Activated T-helper 2 cell treated with anti-CD3 and anti-CD28 coated beads, Interferon-gamma antibody, Interleukin-2, Interleukin-4, amounts not matched to agents 10 μg/mL and 5 μg/mL and 100 μg/mL, durations not matched to agents 14 hours and 24 hours and 36 hours (primary cell): ENCODE measurements around the gene ENTPD5. TPM values are rescaled to one million over a fixed set of nuclear protein-coding genes. Genes with fewer than 3 reads are reported as not detected.

ENCODE experiments used
- DNase-seq: peaks from one replicate; pipeline ENCODE4 v3.0.0; 2021; ENCODE audit warnings: low spot score
- H3K27ac Mint-ChIP-seq: one replicate; pipeline ENCODE4 v1.8.0; 2021; ENCODE audit warnings: mixed read lengths
- H3K27me3 Mint-ChIP-seq: one replicate; pipeline ENCODE4 v1.8.0; 2021; ENCODE audit warnings: low read depth, mixed read lengths
- H3K36me3 Mint-ChIP-seq: one replicate; pipeline ENCODE4 v1.8.0; 2021; ENCODE audit warnings: low read depth, mixed read lengths
- H3K4me1 Mint-ChIP-seq: one replicate; pipeline ENCODE4 v1.8.0; 2021; ENCODE audit warnings: low read depth, mixed read lengths
- H3K4me3 Mint-ChIP-seq: one replicate; pipeline ENCODE4 v1.8.0; 2021; ENCODE audit warnings: low read depth, mild to moderate bottlenecking, moderate library complexity, mixed read lengths
- H3K9me3 Mint-ChIP-seq: one replicate; pipeline ENCODE4 v1.8.0; 2021; ENCODE audit warnings: mixed read lengths
- intact Hi-C: fragments of 100-400 bp; cut with micrococcal nuclease; formaldehyde crosslinking; loops from one replicate; pipeline ENCODE4 v1.15.1; 2023
- total RNA-seq: library from RNA; stranded (reverse); gene quantifications from 2 replicates; pipeline ENCODE4 v1.2.3, GENCODE V29; 2022

ENTPD5 gene, protein sequence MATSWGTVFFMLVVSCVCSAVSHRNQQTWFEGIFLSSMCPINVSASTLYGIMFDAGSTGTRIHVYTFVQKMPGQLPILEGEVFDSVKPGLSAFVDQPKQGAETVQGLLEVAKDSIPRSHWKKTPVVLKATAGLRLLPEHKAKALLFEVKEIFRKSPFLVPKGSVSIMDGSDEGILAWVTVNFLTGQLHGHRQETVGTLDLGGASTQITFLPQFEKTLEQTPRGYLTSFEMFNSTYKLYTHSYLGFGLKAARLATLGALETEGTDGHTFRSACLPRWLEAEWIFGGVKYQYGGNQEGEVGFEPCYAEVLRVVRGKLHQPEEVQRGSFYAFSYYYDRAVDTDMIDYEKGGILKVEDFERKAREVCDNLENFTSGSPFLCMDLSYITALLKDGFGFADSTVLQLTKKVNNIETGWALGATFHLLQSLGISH
- 9.9 and 11.5 TPM in 2 replicates for total RNA-seq

DNA sequence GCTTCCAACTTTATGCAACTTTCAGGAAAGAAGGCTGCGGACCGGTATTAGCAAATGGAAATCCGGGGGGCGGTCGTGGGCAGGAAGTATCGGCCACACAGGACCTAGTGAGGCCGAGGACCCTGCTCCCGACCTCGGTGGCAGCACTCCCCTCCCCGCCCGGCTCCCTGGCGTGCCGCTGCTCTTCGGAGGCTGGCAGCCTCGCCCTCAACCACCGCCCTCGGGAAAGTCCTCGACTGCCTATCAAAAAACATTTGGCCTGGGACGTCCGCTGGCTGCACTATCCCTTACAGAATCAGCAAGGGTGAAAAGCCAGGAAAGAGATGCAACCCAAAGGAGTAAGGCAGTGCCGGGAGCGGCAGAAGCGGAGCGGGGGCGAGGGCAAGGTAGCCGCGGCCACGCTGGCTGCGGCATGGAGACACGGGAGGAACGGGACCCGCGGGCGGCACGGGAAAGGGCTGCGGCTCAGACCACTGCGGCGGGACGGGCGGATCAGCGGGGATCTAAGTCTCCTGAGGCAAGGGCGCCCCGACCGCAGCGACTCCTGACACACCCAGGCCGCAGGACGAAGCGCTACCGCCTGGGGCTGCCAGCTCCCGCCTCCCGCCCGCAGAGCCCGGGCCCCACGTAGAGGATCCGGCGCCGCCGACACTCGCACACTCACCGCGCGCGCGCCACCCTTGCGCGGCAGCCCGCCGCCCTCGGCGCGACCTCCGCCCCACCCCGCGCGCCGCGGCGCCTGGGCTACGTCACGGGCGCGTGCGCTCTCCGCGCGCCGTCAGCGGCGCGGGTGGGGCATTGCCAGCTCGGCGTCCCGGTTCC, at the start of gene ENTPD5, which contains the start of gene BBOF1:
TSS of gene ENTPD5 (minus strand) at position 703 of the 822 bp plus-strand sequence. CDS start 31,186 bp downstream, outside the sequence.
TSS of gene BBOF1 (plus strand) at position 764 of the 822 bp plus-strand sequence. CDS start 130 bp downstream, outside the sequence.
- peaks cover 11% of the 10 kb centered on the region for H3K4me1 Mint-ChIP-seq
- peak within 1 kb of the TSS; percentile 98 for H3K27ac Mint-ChIP-seq
- DNase-seq = peak; percentile 86
- peak within 1 kb of the TSS; percentile 97 for H3K4me3 Mint-ChIP-seq
- H3K9me3 Mint-ChIP-seq = no peaks in the 10 kb centered on the region
- H3K36me3 Mint-ChIP-seq = no peaks in the 10 kb centered on the region
- intact Hi-C loops = loop anchor here (1.0 to 5.0 kb wide), 4 partner anchors 66 to 306 kb away; partner anchors contain the start of genes ALDH6A1, COQ6, FAM161B and LIN52
- H3K27me3 Mint-ChIP-seq = peaks cover 2% of the 10 kb centered on the region

DNA sequence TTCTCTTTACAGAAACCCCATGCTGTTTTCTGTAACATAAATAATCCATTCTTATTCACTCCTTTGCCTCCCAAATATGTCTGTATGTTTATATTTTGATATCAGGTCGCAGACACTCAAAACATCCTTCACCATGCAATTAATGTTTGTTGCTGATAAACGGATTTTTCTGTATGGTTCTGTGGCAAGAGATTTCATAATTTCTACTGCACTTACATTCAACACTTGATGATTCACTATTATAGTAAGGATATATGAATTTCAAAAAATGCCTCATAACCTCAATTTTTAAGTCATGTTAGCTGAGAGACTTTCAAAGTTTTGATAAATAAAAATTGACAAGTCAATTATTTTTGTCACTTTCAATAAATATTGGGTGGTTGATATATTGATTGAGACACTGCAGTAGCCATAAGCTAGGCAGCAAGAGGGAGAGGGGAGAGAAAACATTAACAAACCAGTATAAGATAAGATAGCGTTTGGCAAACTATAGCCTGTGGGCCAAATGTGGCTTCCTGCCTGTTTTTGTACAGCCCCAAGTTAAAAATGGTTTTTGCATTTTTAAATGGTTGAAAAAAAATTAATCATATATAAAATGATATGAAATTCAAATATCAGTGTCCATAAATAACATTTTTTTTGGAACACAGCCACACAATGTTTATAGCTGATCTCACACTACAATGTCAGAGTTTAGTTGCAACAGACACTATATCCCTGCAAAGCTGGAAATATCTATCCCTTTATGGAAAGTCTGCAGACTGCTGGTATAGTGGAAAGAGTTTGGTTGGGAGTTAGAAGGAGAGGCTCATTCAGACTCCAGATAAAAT, 46.9 kb upstream of the ENTPD5 start:
- H3K9me3 Mint-ChIP-seq = no peaks in the 10 kb centered on the region
- H3K27ac Mint-ChIP-seq = no peak overlapping the region

DNA sequence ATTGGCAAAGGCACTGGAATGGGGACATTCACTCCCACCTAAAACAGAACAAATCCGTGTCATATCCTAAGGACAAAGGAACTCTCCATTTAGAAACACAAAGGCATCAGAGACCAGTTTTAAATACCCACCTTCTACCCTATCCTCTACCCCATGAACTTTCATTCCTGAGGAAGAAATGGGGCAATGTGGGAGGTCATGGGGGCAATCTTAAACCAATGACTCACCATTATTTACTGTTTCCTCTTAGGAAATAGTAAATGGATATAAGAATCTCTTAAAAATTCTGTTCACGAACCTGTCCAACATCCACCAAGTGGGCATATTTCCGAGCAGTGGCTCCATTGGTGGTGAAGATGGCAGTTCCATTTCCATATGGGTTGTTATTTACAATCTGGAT, 45.8 kb upstream of the ENTPD5 start:
- DNase-seq = no peak
- Mint-ChIP-seq H3K4me1 (peaks cover 1% of the 10 kb centered on the region), H3K9me3 (no peaks in the 10 kb centered on the region), H3K4me3 (no peak overlapping the region), H3K36me3 (peaks cover 30% of the 10 kb centered on the region), H3K27me3 (no peaks in the 10 kb centered on the region), H3K27ac (no peak overlapping the region)
- intact Hi-C loops = no loop called here

More for the DNA sequence above, 46.9 kb upstream of the ENTPD5 start:
- Mint-ChIP-seq H3K4me3 (no peak overlapping the region), H3K36me3 (peaks cover 25% of the 10 kb centered on the region), H3K4me1 (peaks cover 1% of the 10 kb centered on the region), H3K27me3 (no peaks in the 10 kb centered on the region)
- DNase-seq = no peak
- intact Hi-C loops = no loop called here

DNA sequence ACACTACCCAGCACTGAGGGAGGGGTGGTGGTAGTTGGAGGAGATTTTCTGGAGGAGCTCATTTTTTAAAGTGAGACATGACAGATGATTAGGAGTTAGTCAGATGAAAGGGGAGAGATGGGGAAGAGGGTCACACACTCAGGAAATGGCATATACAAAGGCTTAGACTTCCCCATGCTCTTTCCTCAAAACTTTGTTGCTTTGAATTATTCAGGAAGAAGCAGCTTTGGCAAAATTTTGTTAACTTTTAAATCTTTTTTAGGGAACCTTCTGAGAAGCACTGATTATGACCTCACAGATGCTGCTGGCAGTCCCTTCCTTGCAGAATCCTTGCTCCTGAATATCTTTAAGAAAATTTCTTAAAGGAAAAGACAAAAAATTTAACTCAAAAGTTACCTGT, 45.3 kb upstream of the ENTPD5 start:
- DNase-seq = no peak
- Mint-ChIP-seq H3K4me1 (peaks cover 1% of the 10 kb centered on the region), H3K9me3 (no peaks in the 10 kb centered on the region), H3K4me3 (no peak overlapping the region), H3K27me3 (no peaks in the 10 kb centered on the region), H3K27ac (no peak overlapping the region), H3K36me3 (peaks cover 30% of the 10 kb centered on the region)
- intact Hi-C loops = no loop called here

DNA sequence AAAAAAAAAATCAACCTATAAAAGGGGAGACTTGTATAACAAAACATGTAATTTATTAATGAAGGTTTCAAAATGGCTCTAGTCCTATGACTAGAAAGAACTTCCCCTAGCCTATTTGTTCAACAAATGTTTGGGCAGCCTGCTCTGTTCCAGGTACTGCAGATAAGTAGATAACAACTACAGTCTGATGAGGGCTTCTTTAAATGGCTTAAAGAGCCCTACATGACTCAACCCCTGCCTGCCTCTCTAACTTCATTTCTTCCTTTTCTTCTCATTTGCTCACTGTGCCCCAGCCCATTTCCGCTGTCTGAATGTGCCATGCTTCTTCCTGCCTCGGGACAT, 43.7 kb upstream of the ENTPD5 start:
- no peak for DNase-seq
- no peak overlapping the region for H3K4me3 Mint-ChIP-seq
- H3K27me3 Mint-ChIP-seq = no peaks in the 10 kb centered on the region
- intact Hi-C loops = no loop called here
- H3K9me3 Mint-ChIP-seq = no peaks in the 10 kb centered on the region
- H3K27ac Mint-ChIP-seq = no peak overlapping the region
- H3K36me3 Mint-ChIP-seq = peaks cover 27% of the 10 kb centered on the region
- peaks cover 1% of the 10 kb centered on the region for H3K4me1 Mint-ChIP-seq

DNA sequence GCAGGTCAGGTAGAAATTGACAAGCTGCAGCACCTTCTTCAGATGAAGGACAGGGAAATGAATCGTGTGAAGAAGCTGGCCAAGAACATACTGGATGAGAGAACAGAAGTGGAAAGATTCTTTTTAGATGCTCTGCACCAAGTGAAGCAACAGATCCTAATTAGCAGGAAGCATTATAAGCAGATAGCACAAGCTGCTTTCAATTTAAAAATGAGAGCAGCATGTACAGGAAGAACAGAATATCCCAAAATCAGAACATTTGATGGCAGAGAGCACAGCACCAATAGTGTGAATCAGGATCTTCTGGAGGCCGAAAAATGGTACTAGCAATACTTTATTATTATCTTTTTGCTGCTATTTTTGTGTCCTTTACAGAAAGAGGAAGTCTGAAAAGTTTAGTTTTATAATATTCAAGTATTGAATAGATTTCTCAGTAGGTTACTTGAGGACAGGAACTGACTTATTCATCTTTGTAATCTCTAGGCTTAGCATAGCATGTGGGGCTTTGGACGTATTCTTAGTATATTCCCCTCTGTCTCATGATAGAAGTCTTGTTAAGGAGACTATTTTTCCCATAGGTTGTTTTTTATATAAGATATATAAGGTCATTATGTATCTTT, 30.9 kb upstream of the ENTPD5 start:
- intact Hi-C loops = loop anchor here (10.0 kb wide), 1 partner anchor 305 kb away; no protein-coding TSS in a partner anchor

DNA sequence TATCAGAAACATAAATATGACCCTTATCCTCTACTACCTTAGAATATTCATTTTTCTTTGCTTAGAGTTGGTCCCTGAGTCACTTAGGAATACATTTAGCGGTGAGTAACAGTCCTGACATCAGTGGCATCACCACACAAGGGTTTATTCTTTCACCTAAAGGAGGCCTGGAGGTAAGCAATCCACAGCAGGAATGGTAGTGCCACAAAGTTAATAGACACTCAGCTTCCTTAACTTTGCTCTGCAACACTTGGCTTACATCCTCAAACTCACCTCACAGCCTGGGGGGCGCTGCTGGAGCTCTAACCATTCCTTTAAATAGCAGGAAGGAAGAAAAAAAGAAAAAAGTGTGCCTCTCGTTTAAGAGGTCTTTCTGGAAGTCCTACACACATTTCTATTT, 29.2 kb upstream of the ENTPD5 start:
- intact Hi-C loops = loop anchor here (10.0 kb wide), 1 partner anchor 303 kb away; no protein-coding TSS in a partner anchor
- Mint-ChIP-seq H3K27ac (no peak overlapping the region), H3K4me1 (no peaks in the 10 kb centered on the region), H3K4me3 (no peak overlapping the region), H3K9me3 (no peaks in the 10 kb centered on the region), H3K27me3 (no peaks in the 10 kb centered on the region), H3K36me3 (no peaks in the 10 kb centered on the region)
- no peak for DNase-seq

More for the DNA sequence above, 30.9 kb upstream of the ENTPD5 start:
- Mint-ChIP-seq H3K4me1 (no peaks in the 10 kb centered on the region), H3K27me3 (no peaks in the 10 kb centered on the region), H3K9me3 (no peaks in the 10 kb centered on the region), H3K36me3 (no peaks in the 10 kb centered on the region), H3K4me3 (no peak overlapping the region), H3K27ac (no peak overlapping the region)
- DNase-seq = no peak

DNA sequence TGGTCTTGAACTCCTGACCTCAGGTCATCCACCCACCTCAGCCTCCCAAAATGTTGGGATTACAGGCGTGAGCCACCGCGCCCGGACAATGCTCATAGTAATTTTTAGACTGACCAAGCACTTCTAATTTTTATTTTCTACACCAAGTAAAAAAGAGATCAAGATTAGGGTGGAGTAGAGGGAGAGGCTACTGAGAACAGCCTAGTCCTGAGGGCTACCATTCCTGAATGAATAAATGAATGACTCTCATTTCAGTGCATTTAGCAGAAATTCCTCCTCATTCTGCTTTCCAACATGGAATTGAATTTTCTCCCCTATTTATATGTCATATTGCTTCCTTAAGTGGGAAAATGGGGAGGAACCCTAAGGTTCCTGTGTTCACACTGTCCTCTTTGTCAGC, 26.4 kb upstream of the ENTPD5 start:
- Mint-ChIP-seq H3K27ac (no peak overlapping the region), H3K27me3 (no peaks in the 10 kb centered on the region), H3K4me3 (no peak overlapping the region), H3K4me1 (no peaks in the 10 kb centered on the region), H3K9me3 (no peaks in the 10 kb centered on the region), H3K36me3 (no peaks in the 10 kb centered on the region)
- intact Hi-C loops = loop anchor here (10.0 kb wide), 1 partner anchor 301 kb away; no protein-coding TSS in a partner anchor
- no peak for DNase-seq

DNA sequence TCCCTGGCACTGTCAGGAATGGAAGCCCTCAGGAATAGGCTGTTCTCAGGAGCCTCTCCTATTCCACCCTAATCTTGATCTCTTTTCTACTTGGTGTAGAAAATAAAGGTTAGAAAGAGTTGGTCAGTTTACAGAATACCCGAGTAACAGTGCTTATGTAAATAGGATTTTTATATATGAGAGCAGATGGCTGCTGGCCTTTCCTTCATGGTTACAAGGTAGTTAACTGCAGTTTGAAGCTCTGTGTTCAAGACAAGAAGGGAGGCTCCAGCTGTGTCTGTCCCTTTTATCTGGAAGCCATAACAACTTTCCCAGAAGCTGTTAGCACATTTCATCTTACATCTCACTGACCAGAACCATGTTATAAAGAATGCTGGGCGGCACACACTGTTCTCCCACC, 23.2 kb upstream of the ENTPD5 start:
- no peaks in the 10 kb centered on the region for H3K27me3 Mint-ChIP-seq
- H3K36me3 Mint-ChIP-seq = no peaks in the 10 kb centered on the region
- no peak overlapping the region for H3K27ac Mint-ChIP-seq
- H3K9me3 Mint-ChIP-seq = no peaks in the 10 kb centered on the region
- H3K4me3 Mint-ChIP-seq = no peak overlapping the region
- DNase-seq = no peak
- intact Hi-C loops = loop anchor here (10.0 kb wide), 1 partner anchor 297 kb away; no protein-coding TSS in a partner anchor
- H3K4me1 Mint-ChIP-seq = no peaks in the 10 kb centered on the region

DNA sequence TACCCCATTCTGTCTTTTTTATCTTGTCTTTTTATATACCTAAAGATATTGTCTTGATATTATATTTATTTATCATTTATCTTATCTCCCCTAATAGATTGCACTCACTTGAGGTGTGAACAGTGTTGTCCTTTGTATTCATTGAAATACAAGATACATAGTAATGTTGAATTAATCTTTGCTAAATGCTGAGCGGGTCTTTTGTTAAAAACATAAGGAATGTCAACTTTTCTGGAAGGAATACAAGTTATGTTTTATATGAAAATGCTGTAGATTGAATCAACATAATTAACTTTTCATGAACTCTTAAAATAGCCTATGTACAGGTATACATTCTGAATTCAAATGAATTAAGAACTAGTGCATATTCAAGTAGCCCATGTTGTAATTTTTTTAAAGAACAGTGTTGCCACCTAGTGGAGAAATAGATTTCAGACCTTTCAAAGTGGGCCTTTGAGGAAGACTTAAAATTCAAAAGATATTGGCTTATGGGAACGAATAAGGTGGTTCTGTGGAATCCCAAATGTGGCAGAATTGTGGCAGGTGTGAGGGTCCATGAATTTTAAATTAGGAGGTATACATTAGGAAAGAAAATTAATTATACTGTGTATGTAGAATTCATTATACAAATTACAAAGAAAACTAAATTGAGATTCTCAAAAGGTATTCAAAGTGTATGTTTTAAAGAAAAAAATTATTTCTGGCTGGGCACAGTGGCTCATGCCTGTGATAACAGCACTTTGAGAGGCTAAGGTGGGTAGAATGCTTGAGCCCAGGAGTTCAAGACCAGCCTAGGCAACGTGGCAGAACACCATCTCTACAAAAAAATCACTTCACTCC, 19.2 kb upstream of the ENTPD5 start:
- Mint-ChIP-seq H3K4me1 (no peaks in the 10 kb centered on the region), H3K4me3 (no peak overlapping the region), H3K9me3 (no peaks in the 10 kb centered on the region), H3K27ac (no peak overlapping the region), H3K36me3 (no peaks in the 10 kb centered on the region), H3K27me3 (no peaks in the 10 kb centered on the region)
- DNase-seq = no peak
- intact Hi-C loops = no loop called here

DNA sequence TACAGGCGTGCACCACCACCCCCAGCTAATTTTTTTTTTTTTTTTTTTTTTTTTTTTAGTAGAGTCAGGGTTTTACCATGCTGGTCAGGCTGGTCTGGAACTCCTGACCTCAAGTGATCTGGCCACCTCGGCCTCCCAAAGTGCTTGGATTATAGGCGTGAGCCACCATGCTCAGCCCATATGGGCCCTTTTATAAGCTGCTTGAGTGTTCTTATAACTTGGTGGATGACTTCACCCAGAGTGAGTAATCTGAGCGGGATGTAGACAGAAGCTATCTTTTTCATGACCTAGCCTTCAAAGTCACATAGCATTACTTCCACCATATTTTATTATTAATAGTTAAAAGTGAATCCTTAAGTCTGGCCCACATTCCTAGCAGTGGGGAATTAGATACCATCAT, 16.5 kb upstream of the ENTPD5 start:
- H3K27ac Mint-ChIP-seq = no peak overlapping the region
- H3K9me3 Mint-ChIP-seq = no peaks in the 10 kb centered on the region
- intact Hi-C loops = no loop called here
- H3K27me3 Mint-ChIP-seq = no peaks in the 10 kb centered on the region
- H3K4me3 Mint-ChIP-seq = no peak overlapping the region
- no peak for DNase-seq
- no peaks in the 10 kb centered on the region for H3K4me1 Mint-ChIP-seq
- H3K36me3 Mint-ChIP-seq = no peaks in the 10 kb centered on the region
